Transverse colon (tissue), 4 donors: ENCODE measurements around the gene ABCC5.

ENCODE experiments used
- CTCF ChIP-seq, 5 experiments: fragments of 200-600 bp in 3 of 5; fragments of 450-650 bp in 2 of 5; sonication (generic) in 3 of 5; IDR thresholded peaks; 1 replicate in 2 of 5; 2 replicates in 3 of 5; pipeline ENCODE4 v1.5.1; 2016 to 2017; ENCODE audit warnings: antibody characterized with exemption in 5 of 5, inconsistent platforms in 3 of 5, mild to moderate bottlenecking in 2 of 5, moderate library complexity in 1 of 5
- EP300 ChIP-seq: sonication (generic); formaldehyde crosslinking; IDR thresholded peaks from one replicate; pipeline ENCODE4 v1.6.1; 2017; ENCODE audit warnings: antibody characterized with exemption, low read depth
- POLR2A ChIP-seq: fragments of 450-650 bp; IDR thresholded peaks from one replicate; pipeline ENCODE4 v1.6.1; 2016; ENCODE audit warnings: antibody characterized with exemption, mild to moderate bottlenecking, moderate library complexity
- POLR2AphosphoS5 ChIP-seq, 3 donors: sonication (generic); formaldehyde crosslinking; IDR thresholded peaks; one replicate each; pipeline ENCODE4 v1.6.1; 2016; ENCODE audit warnings: antibody characterized with exemption in 3 of 3

- TF ChIP-seq CTCF (IDR thresholded peaks at IDR 0.05), result no peak
- TF ChIP-seq POLR2A, result no peak
- no peak for TF ChIP-seq POLR2AphosphoS5 (IDR thresholded peaks at IDR 0.05)
- TF ChIP-seq EP300, result no peak
Observed at GRCh38 chr3:183873914-183874313, 143.8 kb downstream of the ABCC5 start.
